ENCODE data around the gene ATXN7L1.

DNA sequence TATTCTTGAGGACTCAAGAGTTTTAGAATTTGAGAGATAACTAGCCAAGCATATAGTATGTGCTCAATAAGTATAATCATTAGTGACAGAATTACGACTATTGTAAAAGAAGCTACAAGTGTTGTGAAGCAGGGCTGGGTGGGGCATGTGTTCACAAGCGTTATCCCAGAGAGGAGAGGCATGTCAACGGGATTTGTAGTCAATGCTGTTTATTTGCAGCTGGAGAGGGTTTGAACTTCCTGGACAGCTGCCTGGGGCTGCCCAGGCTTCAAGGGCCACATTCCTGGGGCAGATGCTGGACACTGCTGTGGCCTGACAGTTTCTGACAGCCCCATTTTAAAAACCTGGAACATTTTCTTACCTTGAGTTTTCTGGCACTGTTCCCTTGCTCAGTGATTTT, 49.7 kb upstream of the ATXN7L1 start:
- TF ChIP-seq ZFP30 (CRISPR knock-in tag; IDR thresholded peaks at IDR 0.05) (no peak), TOX (CRISPR knock-in tag; IDR thresholded peaks at IDR 0.05; ENCODE audit: borderline replicate concordance) (no peak), ESRRG (CRISPR knock-in tag; IDR thresholded peaks at IDR 0.05) (no peak), PPARA (CRISPR knock-in tag; IDR thresholded peaks at IDR 0.05; ENCODE audit: borderline replicate concordance) (no peak), POU6F1 (CRISPR knock-in tag; IDR thresholded peaks at IDR 0.05; ENCODE audit: borderline replicate concordance, low read depth) (no peak), TSHZ2 (CRISPR knock-in tag; IDR thresholded peaks at IDR 0.05) (no peak), PATZ1 (CRISPR knock-in tag; IDR thresholded peaks at IDR 0.05; ENCODE audit: borderline replicate concordance) (no peak), ZFP3 (CRISPR knock-in tag; IDR thresholded peaks at IDR 0.05) (no peak), RARB (CRISPR knock-in tag; IDR thresholded peaks at IDR 0.05) (no peak), ZNF8 (CRISPR knock-in tag; IDR thresholded peaks at IDR 0.05) (no peak), ARNTL (CRISPR knock-in tag; IDR thresholded peaks at IDR 0.05; ENCODE audit: borderline replicate concordance, low read depth) (no peak), BACH2 (CRISPR knock-in tag; IDR thresholded peaks at IDR 0.05; ENCODE audit: borderline replicate concordance) (no peak)
- TF ChIP-seq, protein P1, sequence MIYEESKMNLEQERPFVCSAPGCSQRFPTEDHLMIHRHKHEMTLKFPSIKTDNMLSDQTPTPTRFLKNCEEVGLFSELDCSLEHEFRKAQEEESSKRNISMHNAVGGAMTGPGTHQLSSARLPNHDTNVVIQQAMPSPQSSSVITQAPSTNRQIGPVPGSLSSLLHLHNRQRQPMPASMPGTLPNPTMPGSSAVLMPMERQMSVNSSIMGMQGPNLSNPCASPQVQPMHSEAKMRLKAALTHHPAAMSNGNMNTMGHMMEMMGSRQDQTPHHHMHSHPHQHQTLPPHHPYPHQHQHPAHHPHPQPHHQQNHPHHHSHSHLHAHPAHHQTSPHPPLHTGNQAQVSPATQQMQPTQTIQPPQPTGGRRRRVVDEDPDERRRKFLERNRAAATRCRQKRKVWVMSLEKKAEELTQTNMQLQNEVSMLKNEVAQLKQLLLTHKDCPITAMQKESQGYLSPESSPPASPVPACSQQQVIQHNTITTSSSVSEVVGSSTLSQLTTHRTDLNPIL (CRISPR knock-in tag; IDR thresholded peaks at IDR 0.05; ENCODE audit: low read depth), result no peak
